HCT116 (cell line): ENCODE measurements around the gene DBX2. TPM values are rescaled to one million over a fixed set of nuclear protein-coding genes. Genes with fewer than 3 reads are reported as not detected.

Experiments
- ATAC-seq: fragments of 200-7000 bp; cut with Tn5 transposase; 2 replicates; pipeline ENCODE4 v1.9.1; 2020; ENCODE audit warnings: mild to moderate bottlenecking, moderate library complexity
- BruUV-seq: library from RNA; stranded (reverse); fragments of 400-500 nt; replicated peaks from 2 replicates; lab custom pipeline; 2021; lab: Mats Ljungman, UMichigan
- CTCF ChIA-PET: fragments of 300-600 bp; sonication (Branson Sonifier 250); formaldehyde crosslinking; loops from one replicate; lab custom pipeline; 2021; ENCODE audit warnings: antibody characterized with exemption; lab: Charles Lee
- POLR2A ChIA-PET: fragments of 300-600, 350-600 bp; sonication (Branson Sonifier 250); formaldehyde crosslinking; loops from one replicate; lab custom pipeline; 2021; ENCODE audit warnings: antibody characterized with exemption; lab: Charles Lee
- RAD21 ChIA-PET, 2 experiments: fragments of 300-600 bp; sonication (Branson Sonifier 250); formaldehyde crosslinking; loops; one replicate each; lab custom pipeline; 2023; ENCODE audit warnings: low total read pairs in 2 of 2; ENCODE audit not compliant: uncharacterized antibody in 2 of 2, unreplicated experiment in 2 of 2, low non-redundant PET in 1 of 2; lab: Charles Lee
- DNase-seq: peaks from one replicate; pipeline ENCODE4 v3.0.0-alpha.2; 2010; ENCODE audit warnings: low read depth, low spot score
- H2AFZ ChIP-seq: fragments of 200-600 bp; shearing (Covaris generic), sonication (generic); 2 replicates; pipeline ENCODE4 v1.6.1; 2017; ENCODE audit warnings: low read depth, mixed run types, mixed read lengths, antibody characterized with exemption, low read length; ENCODE audit not compliant: poor library complexity, severe bottlenecking
- H3K27ac ChIP-seq: 2 replicates; pipeline ENCODE4 v1.5.1; 2012; ENCODE audit warnings: low read depth, low read length
- H3K27me3 ChIP-seq: fragments of 200-600 bp; sonication (generic); 2 replicates; pipeline ENCODE4 v1.6.1; 2016; ENCODE audit warnings: mixed run types, low read length, mixed read lengths; ENCODE audit not compliant: insufficient read depth
- H3K36me3 ChIP-seq, 2 experiments: fragments of 200-500 bp in 1 of 2; fragments of 200-600 bp in 1 of 2; sonication (Bioruptor generic) in 1 of 2; sonication (generic) in 1 of 2; 2 replicates each; pipeline versions ENCODE4 v1.5.1 to v1.6.1; 2014 to 2016; ENCODE audit warnings: low read length in 2 of 2, inconsistent platforms in 1 of 2, mixed read lengths in 1 of 2, mixed run types in 1 of 2; ENCODE audit not compliant: insufficient read depth in 2 of 2, control insufficient read depth in 1 of 2
- H3K4me1 ChIP-seq, 2 experiments: fragments of 200-600 bp in 1 of 2; sonication (generic) in 1 of 2; 2 replicates each; pipeline versions ENCODE4 v1.5.1 to v1.6.1; 2012 to 2017; ENCODE audit warnings: low read length in 2 of 2, inconsistent platforms in 1 of 2, mild to moderate bottlenecking in 1 of 2, mixed read lengths in 1 of 2, mixed run types in 1 of 2, moderate library complexity in 1 of 2; ENCODE audit not compliant: insufficient read depth in 2 of 2, control insufficient read depth in 1 of 2
- H3K4me2 ChIP-seq: fragments of 200-600 bp; sonication (generic); 2 replicates; pipeline ENCODE4 v1.6.1; 2017; ENCODE audit warnings: mixed run types, low read length, mixed read lengths
- H3K4me3 ChIP-seq, 2 experiments: fragments of 200-600 bp in 1 of 2; sonication (generic) in 1 of 2; replicated peaks in 1 of 2; 2 replicates each; pipeline ENCODE4 v1.5.1; 2011 to 2016; ENCODE audit warnings: low read length in 2 of 2, control low read depth in 1 of 2, low read depth in 1 of 2, mild to moderate bottlenecking in 1 of 2, mixed read lengths in 1 of 2, mixed run types in 1 of 2
- H3K79me2 ChIP-seq: fragments of 200-600 bp; sonication (generic); 2 replicates; pipeline ENCODE4 v1.6.1; 2017; ENCODE audit warnings: mild to moderate bottlenecking, mixed run types, low read length, moderate library complexity, mixed read lengths; ENCODE audit not compliant: insufficient read depth
- H3K9ac ChIP-seq: fragments of 200-600 bp; sonication (generic); 2 replicates; pipeline ENCODE4 v1.6.1; 2016; ENCODE audit warnings: low read length, mixed read lengths
- H3K9me2 ChIP-seq: fragments of 200-600 bp; sonication (generic), shearing (Covaris generic); 2 replicates; pipeline ENCODE4 v1.6.1; 2017; ENCODE audit warnings: mixed run types, mild to moderate bottlenecking, moderate library complexity; ENCODE audit not compliant: insufficient read depth
- H3K9me3 ChIP-seq, 2 experiments: fragments of 200-500 bp in 1 of 2; fragments of 200-600 bp in 1 of 2; sonication (Bioruptor generic) in 1 of 2; sonication (generic) in 1 of 2; 2 replicates each; pipeline ENCODE4 v1.6.1; 2014 to 2017; ENCODE audit warnings: low read length in 2 of 2, mixed read lengths in 2 of 2, inconsistent platforms in 1 of 2, low read depth in 1 of 2, mild to moderate bottlenecking in 1 of 2, mixed run types in 1 of 2, moderate library complexity in 1 of 2; ENCODE audit not compliant: control insufficient read depth in 1 of 2, insufficient read depth in 1 of 2
- H4K20me1 ChIP-seq: fragments of 200-600 bp; sonication (generic), shearing (Covaris generic); 2 replicates; pipeline ENCODE4 v1.6.1; 2017; ENCODE audit warnings: mixed run types, mild to moderate bottlenecking, moderate library complexity; ENCODE audit not compliant: insufficient read depth
- CEBPB ChIP-seq: IDR thresholded peaks from 2 replicates; pipeline ENCODE4 v1.6.1; 2012; ENCODE audit warnings: low read depth
- EZH2phosphoT487 ChIP-seq: fragments of 200-600 bp; IDR thresholded peaks from 2 replicates; pipeline ENCODE4 v1.6.1; 2018; ENCODE audit warnings: antibody characterized with exemption, borderline replicate concordance
- JUND ChIP-seq: IDR thresholded peaks from 2 replicates; pipeline ENCODE4 v1.6.1; 2012
- POLR2A ChIP-seq: IDR thresholded peaks from 2 replicates; pipeline ENCODE4 v1.7.0; 2011; ENCODE audit warnings: borderline replicate concordance; ENCODE audit not compliant: insufficient read depth, insufficient read length; ENCODE audit errors: extremely low read depth
- TCF7L2 ChIP-seq: IDR thresholded peaks from 2 replicates; pipeline ENCODE4 v1.7.0; 2011; ENCODE audit warnings: borderline replicate concordance, inconsistent platforms; ENCODE audit not compliant: insufficient read depth, insufficient read length; ENCODE audit errors: extremely low read depth
- intact Hi-C: fragments of 100-400 bp; cut with micrococcal nuclease; formaldehyde crosslinking; loops from 2 replicates; pipeline ENCODE4 v1.10.0; 2022
- total RNA-seq: library from RNA; stranded (reverse); gene quantifications from one replicate; pipeline ENCODE4 v1.2.1, GENCODE V29; 2021; ENCODE audit not compliant: unreplicated experiment
- TF ChIP-seq, protein P1 (sequence below): IDR thresholded peaks from 2 replicates; pipeline ENCODE4 v1.6.1; 2011; ENCODE audit warnings: mild to moderate bottlenecking, low read length, moderate library complexity; ENCODE audit not compliant: insufficient replicate concordance; ENCODE audit errors: extremely low read depth
- TF ChIP-seq, protein P2 (sequence below), 3 experiments: fragments of 200-600 bp in 1 of 3; sonication (generic) in 1 of 3; IDR thresholded peaks in 2 of 3; conservative IDR thresholded peaks in 1 of 3; 2 replicates each; pipeline ENCODE4 v1.5.1; 2012 to 2017; ENCODE audit warnings: low read depth in 2 of 3, low read length in 2 of 3, antibody characterized with exemption in 1 of 3, borderline replicate concordance in 1 of 3, control low read depth in 1 of 3, mild to moderate bottlenecking in 1 of 3, mixed read lengths in 1 of 3, mixed run types in 1 of 3, moderate library complexity in 1 of 3; ENCODE audit not compliant: insufficient read depth in 1 of 3

DBX2 gene
- total RNA-seq, 1 experiment from 2014 or later = not detected

DNA sequence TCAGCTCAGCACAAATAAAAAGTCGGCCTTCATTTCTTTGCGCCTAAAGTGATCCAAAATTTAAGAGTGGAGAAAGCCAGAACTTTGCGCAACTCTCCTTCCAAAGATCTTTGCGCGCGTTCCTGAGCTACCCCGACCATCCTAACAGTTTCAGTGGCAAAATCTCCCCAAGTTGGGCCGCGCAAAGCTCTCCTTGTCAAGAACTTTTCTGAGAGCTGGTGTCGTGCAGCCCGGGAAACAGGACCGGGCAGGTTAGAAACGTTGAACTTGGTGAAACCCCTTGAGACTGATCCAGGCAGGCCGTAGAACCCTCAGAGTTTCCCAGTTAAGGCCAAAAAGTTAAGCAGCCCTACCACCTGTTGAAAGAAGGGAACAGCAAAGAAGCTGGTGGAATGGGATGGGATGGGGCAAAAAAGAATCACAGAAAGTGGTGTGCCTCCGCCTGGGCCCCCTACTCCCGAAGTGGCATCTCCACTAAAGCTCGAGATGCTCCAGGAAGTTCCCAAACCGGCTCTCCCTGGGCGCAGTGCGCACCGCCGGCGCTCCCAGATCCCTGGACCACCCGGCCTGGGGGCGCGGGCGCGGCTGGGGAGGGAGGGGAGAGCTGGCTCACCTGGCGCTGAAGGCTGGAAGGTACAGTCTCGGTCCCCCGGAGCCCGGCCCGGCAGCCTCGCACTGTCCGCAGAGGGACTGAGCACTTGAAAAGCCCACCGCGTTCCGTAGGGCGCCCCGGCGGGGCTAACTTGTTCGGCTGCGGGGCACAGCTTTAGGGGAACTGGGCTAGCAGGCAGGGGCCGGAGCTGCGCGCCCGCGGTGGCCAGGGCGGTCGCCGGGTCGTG lies 768 bp downstream of the DBX2 start:
- Histone ChIP-seq H3K4me1 (no peaks in the 10 kb centered on the region), H2AFZ (no peak overlapping the region), H4K20me1 (no peaks in the 10 kb centered on the region), H3K9ac (no peak overlapping the region), H3K9me3 (no peaks in the 10 kb centered on the region), H3K79me2 (no peaks in the 10 kb centered on the region), H3K27me3 (no peaks in the 10 kb centered on the region), H3K36me3 (no peaks in the 10 kb centered on the region), H3K4me2 (no peak overlapping the region), H3K4me3 (no peak overlapping the region), H3K27ac (no peak overlapping the region), H3K9me2 (no peaks in the 10 kb centered on the region)
- RAD21 ChIA-PET = no interaction called here
- no peak for ATAC-seq
- TF ChIP-seq, protein P1, sequence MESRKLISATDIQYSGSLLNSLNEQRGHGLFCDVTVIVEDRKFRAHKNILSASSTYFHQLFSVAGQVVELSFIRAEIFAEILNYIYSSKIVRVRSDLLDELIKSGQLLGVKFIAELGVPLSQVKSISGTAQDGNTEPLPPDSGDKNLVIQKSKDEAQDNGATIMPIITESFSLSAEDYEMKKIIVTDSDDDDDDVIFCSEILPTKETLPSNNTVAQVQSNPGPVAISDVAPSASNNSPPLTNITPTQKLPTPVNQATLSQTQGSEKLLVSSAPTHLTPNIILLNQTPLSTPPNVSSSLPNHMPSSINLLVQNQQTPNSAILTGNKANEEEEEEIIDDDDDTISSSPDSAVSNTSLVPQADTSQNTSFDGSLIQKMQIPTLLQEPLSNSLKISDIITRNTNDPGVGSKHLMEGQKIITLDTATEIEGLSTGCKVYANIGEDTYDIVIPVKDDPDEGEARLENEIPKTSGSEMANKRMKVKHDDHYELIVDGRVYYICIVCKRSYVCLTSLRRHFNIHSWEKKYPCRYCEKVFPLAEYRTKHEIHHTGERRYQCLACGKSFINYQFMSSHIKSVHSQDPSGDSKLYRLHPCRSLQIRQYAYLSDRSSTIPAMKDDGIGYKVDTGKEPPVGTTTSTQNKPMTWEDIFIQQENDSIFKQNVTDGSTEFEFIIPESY = no peak
- TF ChIP-seq, protein P2, sequence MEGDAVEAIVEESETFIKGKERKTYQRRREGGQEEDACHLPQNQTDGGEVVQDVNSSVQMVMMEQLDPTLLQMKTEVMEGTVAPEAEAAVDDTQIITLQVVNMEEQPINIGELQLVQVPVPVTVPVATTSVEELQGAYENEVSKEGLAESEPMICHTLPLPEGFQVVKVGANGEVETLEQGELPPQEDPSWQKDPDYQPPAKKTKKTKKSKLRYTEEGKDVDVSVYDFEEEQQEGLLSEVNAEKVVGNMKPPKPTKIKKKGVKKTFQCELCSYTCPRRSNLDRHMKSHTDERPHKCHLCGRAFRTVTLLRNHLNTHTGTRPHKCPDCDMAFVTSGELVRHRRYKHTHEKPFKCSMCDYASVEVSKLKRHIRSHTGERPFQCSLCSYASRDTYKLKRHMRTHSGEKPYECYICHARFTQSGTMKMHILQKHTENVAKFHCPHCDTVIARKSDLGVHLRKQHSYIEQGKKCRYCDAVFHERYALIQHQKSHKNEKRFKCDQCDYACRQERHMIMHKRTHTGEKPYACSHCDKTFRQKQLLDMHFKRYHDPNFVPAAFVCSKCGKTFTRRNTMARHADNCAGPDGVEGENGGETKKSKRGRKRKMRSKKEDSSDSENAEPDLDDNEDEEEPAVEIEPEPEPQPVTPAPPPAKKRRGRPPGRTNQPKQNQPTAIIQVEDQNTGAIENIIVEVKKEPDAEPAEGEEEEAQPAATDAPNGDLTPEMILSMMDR (IDR thresholded peaks at IDR 0.05 in 2 of 3, conservative IDR thresholded peaks at IDR 0.05 in 1 of 3; ENCODE audit: borderline replicate concordance in 1 of 3, insufficient read depth in 1 of 3, low read depth in 2 of 3, low read length in 2 of 3) = no peak
- TF ChIP-seq TCF7L2 (no peak), POLR2A (no peak), CEBPB (no peak), EZH2phosphoT487 (no peak), JUND (no peak)
- POLR2A ChIA-PET = no interaction called here
- BruUV-seq = no TSS peak
- no peak for DNase-seq
- CTCF ChIA-PET = no interaction called here
- intact Hi-C loops = no loop called here
